ENCODE results near the gene TMEM178A. TPM values are rescaled to one million over a fixed set of nuclear protein-coding genes. Genes with fewer than 3 reads are reported as not detected.
"Not testable (repeated sequence)": the region's sequence is repeated elsewhere in the genome, so short reads cannot be mapped to it uniquely, and the experiment has no call there.

Gene TMEM178A
- total and polyA plus RNA-seq, 3 donors from 2014 or later, result 1.9 to 5.7 (median 3.4) TPM

- no peak for DNase-seq
- 89 to 97% methylated on average over 3 of the region's 3 CpGs for WGBS, 2 donors
- intact Hi-C loops (cut with DNase I; ENCODE audit: low total_unique reads), result no loop called here
- Histone ChIP-seq H3K27ac (no peak overlapping the region), H3K36me3 (ENCODE audit: low read depth, missing control alignments) (no peaks in the 10 kb centered on the region), H3K4me3 (no peak overlapping the region), H3K27me3 (no peaks in the 10 kb centered on the region), H3K4me1 (no peaks in the 10 kb centered on the region), H3K9me3 (no peaks in the 10 kb centered on the region)
- no peak for TF ChIP-seq CTCF (IDR thresholded peaks at IDR 0.05)
- TF ChIP-seq POLR2A (IDR thresholded peaks at IDR 0.05), result no peak
These were observed 15.2 kb upstream of the TMEM178A start for GRCh38 chr2:39650468-39650867.

- H3K27me3 ChIP-seq; intact Hi-C loops (cut with DNase I; ENCODE audit: low total_unique reads); H3K27ac ChIP-seq; H3K9me3 ChIP-seq; DNase-seq; H3K4me1 ChIP-seq; H3K36me3 ChIP-seq (ENCODE audit: low read depth, missing control alignments); H3K4me3 ChIP-seq: not testable (repeated sequence)
- WGBS, 2 donors, result 98 to 100% methylated on average over 2 of the region's 2 CpGs
These were observed 9.5 kb upstream of the TMEM178A start for GRCh38 chr2:39656215-39656614.

GRCh38 chr2:39657287-39657937 lies 8.3 kb upstream of the TMEM178A start:
- intact Hi-C loops (cut with DNase I; ENCODE audit: low total_unique reads), result no loop called here
- no peaks in the 10 kb centered on the region for H3K36me3 ChIP-seq (ENCODE audit: low read depth, missing control alignments)
- DNase-seq, result no peak
- H3K27me3 ChIP-seq, result no peaks in the 10 kb centered on the region
- H3K27ac ChIP-seq, result no peak overlapping the region
- WGBS, 2 donors, result 73 to 88% methylated on average over 7 of the region's 7 CpGs
- no peaks in the 10 kb centered on the region for H3K4me1 ChIP-seq
- no peaks in the 10 kb centered on the region for H3K9me3 ChIP-seq
- TF ChIP-seq POLR2A (IDR thresholded peaks at IDR 0.05), result no peak
- TF ChIP-seq CTCF (IDR thresholded peaks at IDR 0.05), result no peak
- H3K4me3 ChIP-seq, result no peak overlapping the region

- no peak for DNase-seq
- H3K27ac ChIP-seq, result no peak overlapping the region
- H3K9me3 ChIP-seq, result no peaks in the 10 kb centered on the region
- intact Hi-C loops (cut with DNase I; ENCODE audit: low total_unique reads), result no loop called here
- TF ChIP-seq CTCF (IDR thresholded peaks at IDR 0.05) (no peak), POLR2A (IDR thresholded peaks at IDR 0.05) (no peak)
- 56 to 60% methylated on average over 2 of the region's 2 CpGs for WGBS, 2 donors
- no peaks in the 10 kb centered on the region for H3K27me3 ChIP-seq
- H3K4me1 ChIP-seq, result no peaks in the 10 kb centered on the region
- no peaks in the 10 kb centered on the region for H3K36me3 ChIP-seq (ENCODE audit: low read depth, missing control alignments)
- H3K4me3 ChIP-seq, result no peak overlapping the region
These were observed 7.3 kb upstream of the TMEM178A start for GRCh38 chr2:39658371-39658770.

GRCh38 chr2:39659765-39660611 lies 5.7 kb upstream of the TMEM178A start:
- Histone ChIP-seq H3K9me3 (no peaks in the 10 kb centered on the region), H3K27me3 (no peaks in the 10 kb centered on the region)
- intact Hi-C loops (cut with DNase I; ENCODE audit: low total_unique reads), result no loop called here

More at GRCh38 chr2:39659765-39660611, 5.7 kb upstream of the TMEM178A start:
- no peak for DNase-seq
- Histone ChIP-seq H3K4me1 (no peaks in the 10 kb centered on the region), H3K36me3 (ENCODE audit: low read depth, missing control alignments) (no peaks in the 10 kb centered on the region), H3K4me3 (no peak overlapping the region), H3K27ac (no peak overlapping the region)
- 68 to 89% methylated on average over 3 of the region's 3 CpGs for WGBS, 2 donors
- TF ChIP-seq POLR2A (IDR thresholded peaks at IDR 0.05), result no peak
- no peak for TF ChIP-seq CTCF (IDR thresholded peaks at IDR 0.05)
